Measurements from ENCODE around the gene MBOAT1. TPM values are rescaled to one million over a fixed set of nuclear protein-coding genes. Genes with fewer than 3 reads are reported as not detected.
"Not testable (repeated sequence)": the region's sequence is repeated elsewhere in the genome, so short reads cannot be mapped to it uniquely, and the experiment has no call there.

The MBOAT1 gene
- polyA plus RNA-seq, 1 experiment: 2.7 TPM

DNA sequence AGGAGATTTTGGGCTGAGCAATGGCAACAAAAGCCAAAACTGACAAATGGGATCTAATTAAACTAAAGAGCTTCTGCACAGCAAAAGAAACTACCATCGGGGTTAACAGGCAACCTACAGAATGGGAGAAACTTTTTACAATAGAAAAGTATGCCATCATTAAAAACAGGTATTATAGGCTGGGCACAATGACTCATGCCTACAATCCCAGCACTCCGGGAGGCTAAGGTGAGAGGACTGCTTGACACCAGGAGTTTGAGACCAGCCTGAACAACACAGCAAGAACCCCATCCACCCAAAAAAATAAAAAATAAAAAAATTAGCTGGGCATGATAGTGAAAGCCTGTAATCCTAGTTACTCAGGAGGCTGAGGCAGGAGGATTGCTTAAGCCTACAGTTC is 55.4 kb downstream of the MBOAT1 start:
- DNase-seq (ENCODE audit: low read depth): no peak

DNA sequence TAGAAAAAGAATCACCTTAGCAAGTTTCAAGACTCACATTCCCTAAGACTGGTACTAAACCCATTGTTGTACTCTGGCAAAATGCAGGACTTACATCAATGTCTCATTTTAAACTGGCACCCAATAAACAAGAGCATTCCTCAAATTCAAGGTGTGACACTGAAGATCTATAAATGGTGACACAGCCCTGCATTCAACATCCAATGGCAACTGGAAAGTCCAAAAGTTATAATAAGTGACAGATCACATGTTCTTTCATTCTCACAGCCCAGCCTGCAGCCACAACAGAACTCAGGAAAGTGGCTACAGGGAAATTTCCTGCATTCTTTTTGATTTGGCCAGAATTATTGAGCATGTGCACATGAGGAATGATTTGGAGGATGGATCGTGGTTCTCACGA is 57.5 kb downstream of the MBOAT1 start:
- Histone ChIP-seq H3K4me3 (ENCODE audit: low read depth, low read length) (no peak overlapping the region), H3K27me3 (ENCODE audit: control insufficient read depth, insufficient read depth, low read length) (no peaks in the 10 kb centered on the region), H3K36me3 (ENCODE audit: control insufficient read depth, insufficient read depth, low read length) (no peaks in the 10 kb centered on the region)
- POLR2A ChIA-PET: no interaction called here
- TF ChIP-seq, protein P1, sequence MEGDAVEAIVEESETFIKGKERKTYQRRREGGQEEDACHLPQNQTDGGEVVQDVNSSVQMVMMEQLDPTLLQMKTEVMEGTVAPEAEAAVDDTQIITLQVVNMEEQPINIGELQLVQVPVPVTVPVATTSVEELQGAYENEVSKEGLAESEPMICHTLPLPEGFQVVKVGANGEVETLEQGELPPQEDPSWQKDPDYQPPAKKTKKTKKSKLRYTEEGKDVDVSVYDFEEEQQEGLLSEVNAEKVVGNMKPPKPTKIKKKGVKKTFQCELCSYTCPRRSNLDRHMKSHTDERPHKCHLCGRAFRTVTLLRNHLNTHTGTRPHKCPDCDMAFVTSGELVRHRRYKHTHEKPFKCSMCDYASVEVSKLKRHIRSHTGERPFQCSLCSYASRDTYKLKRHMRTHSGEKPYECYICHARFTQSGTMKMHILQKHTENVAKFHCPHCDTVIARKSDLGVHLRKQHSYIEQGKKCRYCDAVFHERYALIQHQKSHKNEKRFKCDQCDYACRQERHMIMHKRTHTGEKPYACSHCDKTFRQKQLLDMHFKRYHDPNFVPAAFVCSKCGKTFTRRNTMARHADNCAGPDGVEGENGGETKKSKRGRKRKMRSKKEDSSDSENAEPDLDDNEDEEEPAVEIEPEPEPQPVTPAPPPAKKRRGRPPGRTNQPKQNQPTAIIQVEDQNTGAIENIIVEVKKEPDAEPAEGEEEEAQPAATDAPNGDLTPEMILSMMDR (IDR thresholded peaks at IDR 0.05; ENCODE audit: insufficient read depth, low read depth, low read length): no peak
- CTCF ChIA-PET: no interaction called here
- no peak for DNase-seq (ENCODE audit: low read depth)

More for the DNA sequence above, 55.4 kb downstream of the MBOAT1 start:
- TF ChIP-seq, protein P1 (IDR thresholded peaks at IDR 0.05; ENCODE audit: insufficient read depth, low read depth, low read length): no peak
- Histone ChIP-seq H3K27me3 (ENCODE audit: control insufficient read depth, insufficient read depth, low read length) (no peaks in the 10 kb centered on the region), H3K36me3 (ENCODE audit: control insufficient read depth, insufficient read depth, low read length) (no peaks in the 10 kb centered on the region), H3K4me3 (ENCODE audit: low read depth, low read length) (no peak overlapping the region)
- ChIA-PET POLR2A (no interaction called here), CTCF (interaction anchor here (1.0 to 1.4 kb wide), 4 partner anchors 10 to 56 kb away, joined by 3 to 5 read pairs (median 3); partner anchors contain the start of gene MBOAT1)

DNA sequence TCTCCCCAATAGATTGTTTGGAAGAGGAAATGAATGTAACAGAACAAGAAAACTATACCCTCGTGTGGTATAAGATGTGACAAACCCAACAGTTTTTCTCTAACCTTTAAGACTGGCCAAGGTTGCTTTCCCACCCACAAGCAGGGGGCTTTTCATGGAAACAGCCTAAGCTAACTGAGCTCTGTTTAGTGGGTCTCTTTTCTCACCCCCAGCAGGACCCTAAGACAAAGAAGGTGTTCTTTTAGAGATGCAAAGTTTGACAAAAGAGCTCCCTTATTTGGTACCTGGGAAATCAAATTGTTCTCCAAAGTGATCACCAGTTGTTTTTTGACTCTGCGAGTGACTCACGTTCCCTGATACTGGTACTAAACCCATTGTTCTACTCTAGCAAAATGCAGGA is 59.1 kb downstream of the MBOAT1 start:
- TF ChIP-seq, protein P1 (IDR thresholded peaks at IDR 0.05; ENCODE audit: insufficient read depth, low read depth, low read length): no peak
- no peak for DNase-seq (ENCODE audit: low read depth)
- H3K27me3 ChIP-seq (ENCODE audit: control insufficient read depth, insufficient read depth, low read length): no peaks in the 10 kb centered on the region
- no peak overlapping the region for H3K4me3 ChIP-seq (ENCODE audit: low read depth, low read length)
- POLR2A ChIA-PET: no interaction called here
- CTCF ChIA-PET: interaction anchor here (1.0 kb wide), 1 partner anchor 25 kb away, joined by 3 read pairs; no protein-coding TSS in a partner anchor
- no peaks in the 10 kb centered on the region for H3K36me3 ChIP-seq (ENCODE audit: control insufficient read depth, insufficient read depth, low read length)

DNA sequence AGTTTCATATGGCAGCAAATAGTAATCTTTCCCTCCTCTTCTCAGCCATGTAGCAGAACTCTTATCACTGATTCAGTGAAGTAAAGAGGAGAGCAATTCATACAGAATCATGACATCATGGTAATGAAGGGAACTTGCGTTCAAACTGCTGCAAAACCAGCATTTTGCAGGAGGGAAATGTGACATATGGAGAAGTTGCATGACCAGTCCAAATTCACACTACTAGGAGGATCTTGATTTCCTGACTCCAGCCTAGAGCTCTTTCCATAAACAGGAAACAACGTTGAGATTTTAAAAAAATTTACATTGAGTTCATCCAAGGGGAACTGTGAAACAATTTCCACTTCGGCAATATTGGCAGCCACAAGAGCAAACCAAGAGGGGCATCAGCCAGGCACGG is 63.8 kb downstream of the MBOAT1 start:
- DNase-seq (ENCODE audit: low read depth): no peak
- CTCF ChIA-PET: no interaction called here
- TF ChIP-seq, protein P1 (IDR thresholded peaks at IDR 0.05; ENCODE audit: insufficient read depth, low read depth, low read length): no peak

DNA sequence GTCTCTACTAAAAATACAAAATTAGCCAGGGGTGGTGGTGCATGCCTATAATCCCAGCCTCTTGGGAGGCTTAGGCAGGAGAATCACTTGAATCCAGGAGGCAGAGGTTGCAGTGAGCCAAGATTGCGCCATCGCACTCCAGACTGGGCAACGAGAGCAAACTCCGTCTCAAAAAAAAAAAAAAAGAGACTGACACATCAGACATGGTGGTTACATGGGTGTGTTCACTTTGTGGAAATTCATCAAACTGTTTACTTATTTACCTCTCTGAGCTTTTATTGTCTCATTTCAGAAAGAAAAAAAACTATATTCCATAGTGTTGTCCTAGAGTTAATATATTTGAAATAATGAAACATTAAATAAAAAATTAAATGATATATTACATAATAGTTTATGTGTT is 64.8 kb downstream of the MBOAT1 start:
- H3K36me3 ChIP-seq (ENCODE audit: control insufficient read depth, insufficient read depth, low read length): no peaks in the 10 kb centered on the region; the same call in 1 of the 2 replicates
- TF ChIP-seq, protein P1 (IDR thresholded peaks at IDR 0.05; ENCODE audit: insufficient read depth, low read depth, low read length): no peak
- H3K27me3 ChIP-seq (ENCODE audit: control insufficient read depth, insufficient read depth, low read length): no peaks in the 10 kb centered on the region
- no peak for DNase-seq (ENCODE audit: low read depth)
- POLR2A ChIA-PET: no interaction called here
- no peak overlapping the region for H3K4me3 ChIP-seq (ENCODE audit: low read depth, low read length)
- CTCF ChIA-PET: interaction anchor here (0.6 kb wide), 1 partner anchor 19 kb away, joined by 3 read pairs; no protein-coding TSS in a partner anchor

More for the DNA sequence above, 63.8 kb downstream of the MBOAT1 start:
- Histone ChIP-seq H3K27me3 (ENCODE audit: control insufficient read depth, insufficient read depth, low read length) (no peaks in the 10 kb centered on the region), H3K36me3 (ENCODE audit: control insufficient read depth, insufficient read depth, low read length) (no peaks in the 10 kb centered on the region; the same call in 1 of the 2 replicates), H3K4me3 (ENCODE audit: low read depth, low read length) (no peak overlapping the region)
- POLR2A ChIA-PET: no interaction called here

DNA sequence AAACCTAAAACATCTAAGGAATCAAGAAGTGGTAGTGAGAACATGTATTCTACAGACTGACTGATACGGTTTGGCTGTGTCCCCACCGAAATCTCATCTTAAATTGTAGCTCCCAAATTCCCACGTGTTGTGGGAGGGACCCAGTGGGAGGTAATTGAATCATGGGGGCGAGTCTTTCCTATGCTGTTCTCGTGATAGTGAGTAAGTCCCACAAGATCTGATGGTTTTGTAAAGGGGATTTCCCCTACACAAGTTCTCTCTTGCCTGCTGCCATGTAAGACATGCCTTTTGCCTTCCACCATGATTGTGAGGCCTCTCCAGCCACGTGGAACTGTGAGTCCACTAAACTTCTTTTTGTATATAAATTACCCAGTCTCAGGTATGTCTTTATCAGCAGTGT is 65.4 kb downstream of the MBOAT1 start:
- H3K36me3 ChIP-seq (ENCODE audit: control insufficient read depth, insufficient read depth, low read length); CTCF ChIA-PET; DNase-seq (ENCODE audit: low read depth); H3K27me3 ChIP-seq (ENCODE audit: control insufficient read depth, insufficient read depth, low read length); POLR2A ChIA-PET; H3K4me3 ChIP-seq (ENCODE audit: low read depth, low read length): not testable (repeated sequence)

Data from BJ (cell line).